GM12891 (cell line): Measurements from ENCODE around the gene CYP2S1.

Experiments
- DNase-seq: peaks from one replicate; pipeline ENCODE4 v3.0.0; 2011; ENCODE audit warnings: low spot score; ENCODE audit not compliant: insufficient read length
- FAIRE-seq: peaks from 2 replicates; lab custom pipeline; 2011; peaks lifted over from hg19 to GRCh38; lab: Jason Lieb, UNC
- PAX5 ChIP-seq: IDR thresholded peaks from 2 replicates; pipeline ENCODE4 v1.6.1; 2011; ENCODE audit warnings: low read length, moderate library complexity, mild to moderate bottlenecking; ENCODE audit not compliant: insufficient read depth, severe bottlenecking
- POLR2A ChIP-seq: IDR thresholded peaks from 2 replicates; pipeline ENCODE4 v1.6.1; 2011; ENCODE audit warnings: low read depth, low read length, control low read depth
- POLR2AphosphoS5 ChIP-seq: IDR thresholded peaks from 2 replicates; pipeline ENCODE4 v1.6.1; 2011; ENCODE audit warnings: low read depth, low read length, control low read depth
- POU2F2 ChIP-seq: IDR thresholded peaks from 2 replicates; pipeline ENCODE4 v1.6.1; 2011; ENCODE audit warnings: low read depth, mild to moderate bottlenecking, control low read depth, low read length, moderate library complexity
- SPI1 ChIP-seq: IDR thresholded peaks from 2 replicates; pipeline ENCODE4 v1.6.1; 2011; ENCODE audit warnings: low read depth, low read length, control low read depth
- TAF1 ChIP-seq: IDR thresholded peaks from 2 replicates; pipeline ENCODE4 v1.6.1; 2011; ENCODE audit warnings: low read depth, low read length, control low read depth

The CYP2S1 gene

DNA sequence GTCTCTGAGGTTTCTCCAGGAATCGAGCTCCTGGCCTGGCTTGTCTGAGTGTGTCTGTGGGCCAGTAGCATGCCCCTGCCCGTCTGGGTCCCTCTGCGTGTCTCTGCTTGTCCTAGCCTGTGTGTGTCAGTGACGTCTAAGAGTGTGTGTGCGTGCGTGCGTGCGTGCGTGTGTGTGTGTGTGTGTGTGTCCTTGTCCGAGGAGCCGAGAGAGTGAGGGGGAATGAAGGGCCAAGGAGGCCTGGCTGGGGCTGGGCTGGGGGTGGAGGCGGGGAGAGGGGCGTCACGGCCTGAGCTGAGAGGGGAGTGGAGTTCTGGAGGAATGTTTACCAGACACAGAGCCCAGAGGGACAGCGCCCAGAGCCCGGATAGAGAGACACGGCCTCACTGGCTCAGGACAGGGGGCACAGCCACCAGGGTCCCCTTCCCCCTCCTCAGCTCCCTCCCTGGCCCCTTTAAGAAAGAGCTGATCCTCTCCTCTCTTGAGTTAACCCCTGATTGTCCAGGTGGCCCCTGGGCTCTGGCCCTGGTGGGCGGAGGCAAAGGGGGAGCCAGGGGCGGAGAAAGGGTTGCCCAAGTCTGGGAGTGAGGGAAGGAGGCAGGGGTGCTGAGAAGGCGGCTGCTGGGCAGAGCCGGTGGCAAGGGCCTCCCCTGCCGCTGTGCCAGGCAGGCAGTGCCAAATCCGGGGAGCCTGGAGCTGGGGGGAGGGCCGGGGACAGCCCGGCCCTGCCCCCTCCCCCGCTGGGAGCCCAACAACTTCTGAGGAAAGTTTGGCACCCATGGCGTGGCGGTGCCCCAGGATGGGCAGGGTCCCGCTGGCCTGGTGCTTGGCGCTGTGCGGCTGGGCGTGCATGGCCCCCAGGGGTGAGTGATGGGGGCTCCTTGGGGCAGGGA, 25.8 kb downstream of the CYP2S1 start, which contains the start of gene AXL:
Gene AXL, plus strand, starts transcription at position 609 of the 893 bp plus-strand sequence. Its CDS starts 170 bp downstream, at position 779.
- TF ChIP-seq PAX5 (no peak), POLR2AphosphoS5 (no peak), TAF1 (no peak), SPI1 (no peak), POU2F2 (no peak), POLR2A (no peak)
- no peak for DNase-seq
- FAIRE-seq, result no peak

DNA sequence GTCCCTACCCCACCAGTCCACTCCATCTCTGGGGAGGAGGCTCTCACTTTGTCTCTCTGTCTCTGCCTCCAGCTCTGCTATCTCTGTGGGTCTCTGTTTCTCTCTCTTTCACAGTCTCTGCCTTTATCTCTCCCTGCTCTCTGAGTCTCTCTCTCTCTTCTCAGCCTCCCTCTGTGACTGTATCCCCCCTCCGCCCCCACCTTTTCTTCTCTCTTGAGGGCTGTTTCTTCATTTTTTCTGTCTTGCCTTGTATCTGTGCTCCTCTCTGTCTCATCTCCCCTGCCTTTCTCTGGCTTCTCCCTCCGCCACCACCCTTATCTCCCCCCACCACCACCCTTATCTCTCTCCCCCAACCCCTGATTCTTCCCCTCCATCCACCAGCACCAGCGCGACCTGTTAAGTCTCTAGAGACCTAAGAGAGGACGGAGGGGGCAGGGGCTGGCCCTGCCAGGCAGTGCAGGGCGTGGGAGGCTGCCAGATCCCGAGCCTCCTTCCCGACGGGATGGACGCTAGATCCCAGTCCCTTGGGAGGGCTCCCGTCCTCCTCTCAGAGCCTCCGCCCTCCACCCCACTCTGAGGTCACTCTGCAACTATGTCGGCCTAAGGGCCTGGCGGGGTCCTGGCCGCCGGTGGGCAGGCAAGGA, 27.0 kb downstream of the CYP2S1 start:
- TF ChIP-seq POLR2A, result no peak
- no peak for TF ChIP-seq SPI1
- no peak for TF ChIP-seq POU2F2
- TF ChIP-seq POLR2AphosphoS5, result no peak
- no peak for TF ChIP-seq TAF1
- TF ChIP-seq PAX5, result no peak
- no peak for DNase-seq
- no peak for FAIRE-seq

DNA sequence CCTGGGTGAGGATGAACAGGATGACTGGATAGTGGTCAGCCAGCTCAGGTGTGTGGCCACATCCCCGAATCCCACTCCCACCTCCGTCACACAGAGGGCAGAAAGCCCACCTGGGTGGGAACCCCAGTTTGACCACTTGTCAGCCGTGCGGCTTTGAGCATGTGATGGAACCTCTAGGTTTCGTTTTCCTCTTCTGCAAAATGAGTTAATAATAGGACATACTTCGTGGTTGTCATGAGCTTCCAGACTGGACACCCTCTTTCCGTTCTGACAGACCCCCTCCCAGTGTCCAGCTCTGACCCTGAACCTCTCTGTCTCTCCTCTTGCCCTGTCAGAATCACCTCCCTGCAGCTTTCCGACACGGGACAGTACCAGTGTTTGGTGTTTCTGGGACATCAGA, 27.8 kb downstream of the CYP2S1 start:
- no peak for DNase-seq
- FAIRE-seq, result no peak
- peak; percentile 26; the same call in 1 of the 2 replicates for TF ChIP-seq SPI1
- no peak for TF ChIP-seq TAF1

DNA sequence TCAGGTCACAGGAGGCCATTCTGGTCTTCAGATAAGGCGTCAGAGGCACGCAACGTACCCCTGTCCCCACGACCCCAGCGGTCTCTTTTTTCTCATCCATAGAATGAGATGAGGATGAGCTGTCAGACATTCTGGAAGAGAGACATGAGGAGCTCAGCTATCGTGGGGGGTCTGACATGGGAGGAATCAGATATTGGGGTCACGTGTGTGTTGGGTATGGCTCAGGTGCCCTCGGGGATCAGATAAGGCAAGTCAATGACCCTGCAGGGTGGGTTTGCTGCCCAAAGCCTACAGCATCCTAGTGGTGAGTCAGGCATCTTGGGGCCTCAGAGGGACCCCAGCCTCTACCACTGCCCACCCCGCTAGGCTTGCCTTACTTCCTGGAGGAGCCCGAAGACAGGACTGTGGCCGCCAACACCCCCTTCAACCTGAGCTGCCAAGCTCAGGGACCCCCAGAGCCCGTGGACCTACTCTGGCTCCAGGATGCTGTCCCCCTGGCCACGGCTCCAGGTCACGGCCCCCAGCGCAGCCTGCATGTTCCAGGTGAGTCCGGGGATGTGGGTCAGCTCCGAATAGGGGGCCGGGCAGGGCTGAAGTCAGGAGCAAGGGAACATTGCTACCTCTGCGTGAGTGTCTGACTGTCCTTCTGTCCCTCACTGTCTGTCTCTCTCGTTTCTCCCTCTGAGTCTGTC, 28.6 kb downstream of the CYP2S1 start:
- FAIRE-seq (no peak), DNase-seq (no peak)
- TF ChIP-seq POLR2A, result no peak
- TF ChIP-seq POU2F2, result no peak
- no peak for TF ChIP-seq POLR2AphosphoS5
- no peak for TF ChIP-seq TAF1
- TF ChIP-seq PAX5, result no peak
- TF ChIP-seq SPI1, result no peak

DNA sequence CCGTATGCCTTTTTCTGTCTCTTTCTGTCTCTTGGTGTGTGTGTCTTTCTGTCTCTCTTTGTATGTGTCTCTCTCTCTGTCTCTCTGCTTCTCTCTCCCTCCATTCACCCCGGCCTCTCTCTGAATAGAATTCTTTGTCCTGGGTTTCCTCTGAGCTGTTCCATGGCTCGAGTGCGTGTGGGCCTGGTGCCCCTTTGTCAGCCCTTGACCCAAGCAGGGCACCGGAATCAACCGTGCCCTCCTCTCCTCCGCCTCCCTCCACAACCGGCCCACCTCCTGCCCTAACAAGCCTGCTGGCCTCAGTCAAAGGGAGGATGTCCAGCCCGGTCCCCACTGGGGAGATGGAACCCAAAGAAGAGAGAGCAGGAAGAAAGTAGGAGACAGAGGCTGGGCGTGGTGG, 29.2 kb downstream of the CYP2S1 start:
- TF ChIP-seq POU2F2 (no peak), TAF1 (no peak), SPI1 (no peak), POLR2A (no peak), PAX5 (no peak), POLR2AphosphoS5 (no peak)
- FAIRE-seq (no peak), DNase-seq (no peak)

DNA sequence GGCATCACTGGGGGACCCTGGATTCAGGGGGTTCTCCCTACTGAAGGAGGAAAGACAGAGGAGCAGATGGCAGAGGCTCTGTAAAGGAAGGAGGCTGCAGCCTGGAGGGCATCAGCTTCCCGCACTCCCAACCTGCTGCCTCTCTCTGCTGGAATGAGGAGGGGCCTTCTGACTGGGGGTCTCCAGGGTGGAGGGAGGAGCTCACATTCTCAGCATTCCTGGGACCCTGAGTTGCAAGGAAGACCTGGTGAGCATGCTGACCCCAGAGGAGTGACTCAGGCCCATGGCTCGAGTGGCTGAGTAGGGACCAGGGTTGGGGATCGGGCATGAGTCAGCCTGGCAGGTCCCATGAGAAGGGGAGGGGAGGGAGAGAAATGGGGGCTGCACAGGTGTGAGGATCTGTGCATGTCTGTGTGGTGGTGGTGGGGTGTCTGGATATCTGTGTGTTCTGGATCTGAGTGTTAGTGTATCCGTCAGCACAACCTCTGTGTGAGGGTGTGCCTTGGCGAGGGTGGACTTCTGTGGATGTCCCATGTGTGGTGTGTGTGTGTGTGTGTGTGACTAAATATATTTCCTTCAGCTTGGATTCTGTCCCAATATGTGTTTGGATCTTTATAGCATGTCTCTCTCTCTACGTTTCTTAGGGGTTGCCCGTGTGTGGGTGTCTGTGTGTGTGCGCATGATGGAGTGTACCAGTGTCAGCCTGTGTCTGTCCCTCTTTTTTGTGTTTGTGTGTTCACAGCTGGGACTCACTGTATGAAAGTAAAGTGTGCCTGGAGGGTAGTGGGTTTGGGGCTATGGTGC, 30.6 kb downstream of the CYP2S1 start:
- no peak for DNase-seq
- TF ChIP-seq SPI1 (no peak), PAX5 (no peak), TAF1 (no peak)
- FAIRE-seq, result no peak

DNA sequence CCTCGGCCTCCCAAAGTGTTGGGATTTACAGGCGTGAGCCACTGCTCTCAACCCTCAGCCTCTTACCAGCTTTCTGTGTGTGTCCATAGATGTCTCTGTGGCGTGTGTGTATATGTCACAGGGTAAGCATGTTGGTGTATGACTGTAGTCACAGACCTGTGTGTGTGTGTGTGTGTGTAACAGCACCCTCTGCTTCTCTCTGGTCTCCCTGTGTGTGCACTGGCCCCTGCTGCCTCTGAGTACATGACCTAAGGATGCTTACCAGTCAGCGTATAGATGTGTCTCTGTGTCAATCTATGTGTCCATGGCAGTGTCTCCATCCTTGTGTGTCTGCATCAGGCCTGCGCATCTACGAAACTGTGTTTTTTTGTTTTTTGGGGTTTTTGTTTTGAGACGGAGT, 31.6 kb downstream of the CYP2S1 start:
- FAIRE-seq (no peak), DNase-seq (no peak)
- TF ChIP-seq TAF1, result no peak
- no peak for TF ChIP-seq SPI1
- TF ChIP-seq POLR2A, result no peak
- no peak for TF ChIP-seq POU2F2
- TF ChIP-seq POLR2AphosphoS5, result no peak
- no peak for TF ChIP-seq PAX5

DNA sequence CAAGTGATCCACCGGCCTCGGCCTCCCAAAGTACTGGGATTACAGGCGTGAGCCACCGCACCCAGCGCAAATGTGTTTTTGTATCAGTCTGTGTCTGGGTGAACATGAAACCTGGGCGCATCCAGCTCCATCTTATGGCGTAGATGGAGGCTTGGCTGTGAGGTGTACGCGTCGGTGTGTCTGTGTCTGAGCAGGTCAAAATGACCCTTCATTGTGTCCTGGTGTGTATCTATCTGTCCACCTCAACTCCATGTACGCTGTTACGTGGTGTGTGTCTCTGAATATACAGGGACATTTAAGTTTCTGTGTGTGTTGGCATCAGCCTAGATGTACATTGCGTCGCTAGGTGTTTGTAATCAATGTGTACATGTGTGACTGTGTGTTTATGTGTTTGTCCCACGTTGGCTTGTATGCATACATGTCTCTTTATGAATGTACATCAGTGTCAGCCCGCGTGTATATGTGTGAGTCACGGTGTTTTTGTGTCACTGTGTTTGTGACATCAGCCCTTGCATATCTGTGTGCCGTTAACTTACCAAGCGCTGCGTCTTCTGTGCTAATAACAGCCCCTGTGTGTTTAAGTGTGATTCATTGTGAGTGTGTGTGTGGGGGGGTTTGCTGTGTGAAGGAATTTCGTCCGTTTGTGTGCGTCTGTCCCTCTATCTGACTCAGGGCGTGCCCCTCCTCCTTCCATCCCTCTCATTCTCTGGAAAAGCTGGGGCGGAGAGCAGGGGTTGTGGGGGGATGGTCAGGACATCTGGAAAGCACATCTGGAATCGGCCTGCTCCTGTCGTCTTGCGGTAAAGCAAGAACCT, 32.4 kb downstream of the CYP2S1 start:
- TF ChIP-seq POLR2A (no peak), PAX5 (no peak), TAF1 (no peak), POLR2AphosphoS5 (no peak), POU2F2 (no peak)

More for the DNA sequence above, 32.4 kb downstream of the CYP2S1 start:
- DNase-seq, result no peak
- FAIRE-seq, result peak; percentile 5
